Body of pancreas (tissue), 4 donors: Measurements from ENCODE around the gene UNC80.

Source experiments
- POLR2A ChIP-seq, 3 donors: fragments of 450-650 bp; IDR thresholded peaks; one replicate each; pipeline ENCODE4 v1.6.1; 2016; ENCODE audit warnings: antibody characterized with exemption in 3 of 3, mild to moderate bottlenecking in 2 of 3
- TF ChIP-seq, protein P1 (sequence below), 7 experiments: fragments of 450-650 bp in 4 of 7; fragments of 200-600 bp in 3 of 7; sonication (generic) in 3 of 7; IDR thresholded peaks; one replicate each; pipeline ENCODE4 v1.5.1; 2016 to 2019; ENCODE audit warnings: antibody characterized with exemption in 7 of 7

DNA sequence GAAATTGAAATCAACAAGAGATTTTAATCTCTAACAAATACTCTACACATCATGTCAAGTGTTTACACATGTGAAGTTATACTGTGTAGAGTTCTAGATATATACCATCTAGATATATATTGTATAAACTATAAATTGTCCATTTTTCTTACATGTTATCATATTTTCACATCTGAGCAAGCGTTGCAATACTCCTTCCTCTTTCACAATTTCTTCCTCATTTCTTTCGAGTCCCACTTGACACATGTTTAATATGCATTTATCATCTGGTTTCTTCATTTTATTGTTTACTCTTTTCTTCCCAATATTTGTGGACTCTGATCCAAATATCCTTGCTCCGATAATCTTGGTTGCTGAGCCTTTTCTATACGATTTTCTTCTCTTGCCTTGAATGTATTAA lies 50.2 kb downstream of the UNC80 start:
- TF ChIP-seq, protein P1, sequence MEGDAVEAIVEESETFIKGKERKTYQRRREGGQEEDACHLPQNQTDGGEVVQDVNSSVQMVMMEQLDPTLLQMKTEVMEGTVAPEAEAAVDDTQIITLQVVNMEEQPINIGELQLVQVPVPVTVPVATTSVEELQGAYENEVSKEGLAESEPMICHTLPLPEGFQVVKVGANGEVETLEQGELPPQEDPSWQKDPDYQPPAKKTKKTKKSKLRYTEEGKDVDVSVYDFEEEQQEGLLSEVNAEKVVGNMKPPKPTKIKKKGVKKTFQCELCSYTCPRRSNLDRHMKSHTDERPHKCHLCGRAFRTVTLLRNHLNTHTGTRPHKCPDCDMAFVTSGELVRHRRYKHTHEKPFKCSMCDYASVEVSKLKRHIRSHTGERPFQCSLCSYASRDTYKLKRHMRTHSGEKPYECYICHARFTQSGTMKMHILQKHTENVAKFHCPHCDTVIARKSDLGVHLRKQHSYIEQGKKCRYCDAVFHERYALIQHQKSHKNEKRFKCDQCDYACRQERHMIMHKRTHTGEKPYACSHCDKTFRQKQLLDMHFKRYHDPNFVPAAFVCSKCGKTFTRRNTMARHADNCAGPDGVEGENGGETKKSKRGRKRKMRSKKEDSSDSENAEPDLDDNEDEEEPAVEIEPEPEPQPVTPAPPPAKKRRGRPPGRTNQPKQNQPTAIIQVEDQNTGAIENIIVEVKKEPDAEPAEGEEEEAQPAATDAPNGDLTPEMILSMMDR (IDR thresholded peaks at IDR 0.05), result no peak
- no peak for TF ChIP-seq POLR2A (IDR thresholded peaks at IDR 0.05)
